ENCODE results near the gene RGL1.

Gene RGL1

GRCh38 chr1:183908079-183908478, 103.2 kb downstream of the RGL1 start:
- Histone ChIP-seq H3K36me3 (ENCODE audit: insufficient read depth, insufficient read length, low read length) (peaks cover 63% of the 10 kb centered on the region), H3K9ac (ENCODE audit: insufficient read length, low read depth) (no peak overlapping the region), H3K4me1 (ENCODE audit: insufficient read depth, insufficient read length) (no peaks in the 10 kb centered on the region), H3K4me3 (ENCODE audit: insufficient read length, low read depth) (no peak overlapping the region), H3K9me3 (ENCODE audit: insufficient read depth, low read length) (no peaks in the 10 kb centered on the region), H3K27me3 (ENCODE audit: insufficient read depth, insufficient read length) (no peaks in the 10 kb centered on the region)
- DNase-seq (ENCODE audit: low read depth, low spot score): no peak
- TF ChIP-seq SUZ12 (IDR thresholded peaks at IDR 0.05; ENCODE audit: extremely low read depth, insufficient read depth, insufficient read length): no peak
- no peak for TF ChIP-seq YY1 (IDR thresholded peaks at IDR 0.05; ENCODE audit: insufficient read depth, insufficient read length)
- no peak for TF ChIP-seq ZNF274 (IDR thresholded peaks at IDR 0.05; ENCODE audit: low read depth, low read length)

- DNase-seq (ENCODE audit: low read depth, low spot score): no peak
Observed at GRCh38 chr1:183909672-183910071, 104.8 kb downstream of the RGL1 start.

GRCh38 chr1:183910845-183911244, 105.9 kb downstream of the RGL1 start:
- Histone ChIP-seq H3K27me3 (ENCODE audit: insufficient read depth, insufficient read length) (no peaks in the 10 kb centered on the region), H3K36me3 (ENCODE audit: insufficient read depth, insufficient read length, low read length) (peaks cover 62% of the 10 kb centered on the region), H3K4me3 (ENCODE audit: insufficient read length, low read depth) (no peak overlapping the region), H3K9me3 (ENCODE audit: insufficient read depth, low read length) (no peaks in the 10 kb centered on the region), H3K9ac (ENCODE audit: insufficient read length, low read depth) (no peak overlapping the region), H3K4me1 (ENCODE audit: insufficient read depth, insufficient read length) (no peaks in the 10 kb centered on the region)
- TF ChIP-seq YY1 (IDR thresholded peaks at IDR 0.05; ENCODE audit: insufficient read depth, insufficient read length) (no peak), ZNF274 (IDR thresholded peaks at IDR 0.05; ENCODE audit: low read depth, low read length) (no peak), SUZ12 (IDR thresholded peaks at IDR 0.05; ENCODE audit: extremely low read depth, insufficient read depth, insufficient read length) (no peak)
- no peak for DNase-seq (ENCODE audit: low read depth, low spot score)

More at GRCh38 chr1:183909672-183910071, 104.8 kb downstream of the RGL1 start:
- H3K9ac ChIP-seq (ENCODE audit: insufficient read length, low read depth): no peak overlapping the region
- TF ChIP-seq ZNF274 (IDR thresholded peaks at IDR 0.05; ENCODE audit: low read depth, low read length): no peak
- TF ChIP-seq YY1 (IDR thresholded peaks at IDR 0.05; ENCODE audit: insufficient read depth, insufficient read length): no peak
- no peak for TF ChIP-seq SUZ12 (IDR thresholded peaks at IDR 0.05; ENCODE audit: extremely low read depth, insufficient read depth, insufficient read length)
- H3K4me1 ChIP-seq (ENCODE audit: insufficient read depth, insufficient read length): no peaks in the 10 kb centered on the region
- H3K27me3 ChIP-seq (ENCODE audit: insufficient read depth, insufficient read length): no peaks in the 10 kb centered on the region
- no peak overlapping the region for H3K4me3 ChIP-seq (ENCODE audit: insufficient read length, low read depth)
- no peaks in the 10 kb centered on the region for H3K9me3 ChIP-seq (ENCODE audit: insufficient read depth, low read length)
- peaks cover 74% of the 10 kb centered on the region for H3K36me3 ChIP-seq (ENCODE audit: insufficient read depth, insufficient read length, low read length)

GRCh38 chr1:183911285-183911684, 106.4 kb downstream of the RGL1 start:
- H3K9ac ChIP-seq (ENCODE audit: insufficient read length, low read depth): no peak overlapping the region
- no peak overlapping the region for H3K4me3 ChIP-seq (ENCODE audit: insufficient read length, low read depth)
- DNase-seq (ENCODE audit: low read depth, low spot score): no peak
- no peaks in the 10 kb centered on the region for H3K9me3 ChIP-seq (ENCODE audit: insufficient read depth, low read length)
- H3K27me3 ChIP-seq (ENCODE audit: insufficient read depth, insufficient read length): no peaks in the 10 kb centered on the region
- H3K36me3 ChIP-seq (ENCODE audit: insufficient read depth, insufficient read length, low read length): peaks cover 62% of the 10 kb centered on the region
- H3K4me1 ChIP-seq (ENCODE audit: insufficient read depth, insufficient read length): no peaks in the 10 kb centered on the region
- no peak for TF ChIP-seq YY1 (IDR thresholded peaks at IDR 0.05; ENCODE audit: insufficient read depth, insufficient read length)
- TF ChIP-seq ZNF274 (IDR thresholded peaks at IDR 0.05; ENCODE audit: low read depth, low read length): no peak
- TF ChIP-seq SUZ12 (IDR thresholded peaks at IDR 0.05; ENCODE audit: extremely low read depth, insufficient read depth, insufficient read length): no peak

GRCh38 chr1:183912265-183912886, 107.5 kb downstream of the RGL1 start:
- DNase-seq (ENCODE audit: low read depth, low spot score): no peak
- H3K27me3 ChIP-seq (ENCODE audit: insufficient read depth, insufficient read length): no peaks in the 10 kb centered on the region
- H3K36me3 ChIP-seq (ENCODE audit: insufficient read depth, insufficient read length, low read length): peaks cover 68% of the 10 kb centered on the region
- peaks cover 2% of the 10 kb centered on the region for H3K4me1 ChIP-seq (ENCODE audit: insufficient read depth, insufficient read length)
- TF ChIP-seq YY1 (IDR thresholded peaks at IDR 0.05; ENCODE audit: insufficient read depth, insufficient read length) (no peak), SUZ12 (IDR thresholded peaks at IDR 0.05; ENCODE audit: extremely low read depth, insufficient read depth, insufficient read length) (no peak), ZNF274 (IDR thresholded peaks at IDR 0.05; ENCODE audit: low read depth, low read length) (no peak)
- H3K4me3 ChIP-seq (ENCODE audit: insufficient read length, low read depth): no peak overlapping the region
- H3K9me3 ChIP-seq (ENCODE audit: insufficient read depth, low read length): no peaks in the 10 kb centered on the region
- no peak overlapping the region for H3K9ac ChIP-seq (ENCODE audit: insufficient read length, low read depth)

GRCh38 chr1:183913567-183913993, 108.7 kb downstream of the RGL1 start:
- Histone ChIP-seq H3K9ac (ENCODE audit: insufficient read length, low read depth) (no peak overlapping the region), H3K36me3 (ENCODE audit: insufficient read depth, insufficient read length, low read length) (peaks cover 68% of the 10 kb centered on the region), H3K4me3 (ENCODE audit: insufficient read length, low read depth) (no peak overlapping the region), H3K9me3 (ENCODE audit: insufficient read depth, low read length) (no peaks in the 10 kb centered on the region), H3K4me1 (ENCODE audit: insufficient read depth, insufficient read length) (peaks cover 2% of the 10 kb centered on the region), H3K27me3 (ENCODE audit: insufficient read depth, insufficient read length) (no peaks in the 10 kb centered on the region)
- DNase-seq (ENCODE audit: low read depth, low spot score): no peak
- TF ChIP-seq ZNF274 (IDR thresholded peaks at IDR 0.05; ENCODE audit: low read depth, low read length) (no peak), SUZ12 (IDR thresholded peaks at IDR 0.05; ENCODE audit: extremely low read depth, insufficient read depth, insufficient read length) (no peak), YY1 (IDR thresholded peaks at IDR 0.05; ENCODE audit: insufficient read depth, insufficient read length) (no peak)

- H3K4me3 ChIP-seq (ENCODE audit: insufficient read length, low read depth): no peak overlapping the region
- DNase-seq (ENCODE audit: low read depth, low spot score): no peak
- peaks cover 2% of the 10 kb centered on the region for H3K4me1 ChIP-seq (ENCODE audit: insufficient read depth, insufficient read length)
- H3K27me3 ChIP-seq (ENCODE audit: insufficient read depth, insufficient read length): no peaks in the 10 kb centered on the region
- no peaks in the 10 kb centered on the region for H3K9me3 ChIP-seq (ENCODE audit: insufficient read depth, low read length)
- TF ChIP-seq YY1 (IDR thresholded peaks at IDR 0.05; ENCODE audit: insufficient read depth, insufficient read length) (no peak), ZNF274 (IDR thresholded peaks at IDR 0.05; ENCODE audit: low read depth, low read length) (no peak), SUZ12 (IDR thresholded peaks at IDR 0.05; ENCODE audit: extremely low read depth, insufficient read depth, insufficient read length) (no peak)
- H3K9ac ChIP-seq (ENCODE audit: insufficient read length, low read depth): no peak overlapping the region
- H3K36me3 ChIP-seq (ENCODE audit: insufficient read depth, insufficient read length, low read length): peaks cover 63% of the 10 kb centered on the region
Observed at GRCh38 chr1:183914276-183914675, 109.4 kb downstream of the RGL1 start.
